Uterus (tissue), 2 donors: ENCODE measurements around the gene MAD1L1.

Experiments
- CTCF ChIP-seq, 4 experiments: fragments of 200-600 bp in 2 of 4; fragments of 450-650 bp in 2 of 4; sonication (generic) in 2 of 4; IDR thresholded peaks; one replicate each; pipeline ENCODE4 v1.5.1; 2016 to 2019; ENCODE audit warnings: antibody characterized with exemption in 4 of 4, mild to moderate bottlenecking in 2 of 4, moderate library complexity in 1 of 4
- POLR2A ChIP-seq, 2 donors: fragments of 450-650 bp; IDR thresholded peaks; one replicate each; pipeline ENCODE4 v1.6.1; 2016; ENCODE audit warnings: antibody characterized with exemption in 2 of 2, mild to moderate bottlenecking in 1 of 2, moderate library complexity in 1 of 2

- no peak for TF ChIP-seq CTCF (IDR thresholded peaks at IDR 0.05)
- TF ChIP-seq POLR2A (IDR thresholded peaks at IDR 0.05), result no peak
These were observed 14.9 kb downstream of the MAD1L1 start for GRCh38 chr7:2217716-2218443.
